Activated CD4-positive, alpha-beta T cell treated with anti-CD3 and anti-CD28 coated beads, Interleukin-2, amount 50 U/mL, for 4 hours (primary cell): ENCODE data around the gene BAIAP2.
A peak's percentile ranks its signal among the peaks of the same experiment; 100 is the strongest.
"Not testable (repeated sequence)": the region's sequence is repeated elsewhere in the genome, so short reads cannot be mapped to it uniquely, and the experiment has no call there.

Source experiments
- DNase-seq, 2 experiments: peaks; one replicate each; pipeline ENCODE4 v3.0.0-alpha.2; 2020

The BAIAP2 gene

DNA sequence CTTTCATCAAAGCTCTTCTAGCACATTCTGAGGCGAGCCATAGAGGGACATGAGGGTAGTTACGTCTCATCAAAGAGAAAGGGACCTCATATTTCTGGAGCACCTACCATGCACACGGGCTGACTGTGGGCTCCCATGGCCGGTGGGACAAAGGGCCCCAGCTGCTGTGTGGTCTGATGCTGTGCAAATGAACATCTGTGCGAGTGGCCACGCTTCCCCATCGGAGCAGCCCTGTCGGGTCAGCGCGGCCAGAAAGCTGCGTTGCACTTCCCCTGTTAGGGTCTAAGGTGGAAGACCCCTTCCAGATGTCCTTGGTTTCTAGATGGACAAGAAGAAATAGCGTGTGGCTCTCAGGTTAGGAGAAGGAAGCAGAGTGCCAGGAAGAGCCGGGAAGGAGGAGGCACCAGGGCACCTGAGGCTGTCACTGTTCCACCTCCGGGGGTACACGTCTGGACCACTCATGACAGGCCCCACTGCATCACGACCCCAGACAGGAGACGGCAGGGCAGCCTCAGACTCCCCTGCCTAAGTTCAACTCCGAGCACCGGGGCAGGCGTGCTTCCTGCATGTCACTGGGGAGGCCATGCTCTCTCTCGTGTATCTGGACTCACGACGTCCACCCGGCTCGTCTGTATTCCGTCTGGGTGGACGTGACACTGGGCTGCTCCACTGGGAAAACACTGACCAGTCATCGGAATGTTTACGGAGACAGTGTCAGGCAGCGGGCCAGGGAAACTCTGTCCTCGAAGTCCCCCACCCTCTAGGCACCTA is 8.5 kb upstream of the BAIAP2 start:
- no peak for DNase-seq

DNA sequence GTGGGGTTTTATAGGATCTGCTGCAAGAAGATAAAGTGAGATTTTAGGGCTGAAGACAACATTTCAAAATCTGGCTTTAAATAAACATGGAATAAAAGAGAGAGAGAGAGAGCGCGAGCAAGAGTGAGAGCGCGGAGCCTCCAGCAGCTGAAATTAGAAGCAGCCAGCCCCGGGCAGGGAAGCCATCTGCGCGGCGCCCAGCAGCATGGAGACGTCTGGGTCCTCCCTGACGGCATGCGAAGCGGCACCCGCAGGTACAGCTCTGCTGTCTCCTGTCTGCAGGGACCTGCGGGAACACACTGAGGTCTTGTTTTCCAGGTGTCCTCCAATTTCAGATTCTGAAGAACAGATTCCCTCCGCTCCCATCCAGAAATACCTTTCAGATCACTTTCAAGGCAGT is 7.9 kb upstream of the BAIAP2 start:
- no peak for DNase-seq

DNA sequence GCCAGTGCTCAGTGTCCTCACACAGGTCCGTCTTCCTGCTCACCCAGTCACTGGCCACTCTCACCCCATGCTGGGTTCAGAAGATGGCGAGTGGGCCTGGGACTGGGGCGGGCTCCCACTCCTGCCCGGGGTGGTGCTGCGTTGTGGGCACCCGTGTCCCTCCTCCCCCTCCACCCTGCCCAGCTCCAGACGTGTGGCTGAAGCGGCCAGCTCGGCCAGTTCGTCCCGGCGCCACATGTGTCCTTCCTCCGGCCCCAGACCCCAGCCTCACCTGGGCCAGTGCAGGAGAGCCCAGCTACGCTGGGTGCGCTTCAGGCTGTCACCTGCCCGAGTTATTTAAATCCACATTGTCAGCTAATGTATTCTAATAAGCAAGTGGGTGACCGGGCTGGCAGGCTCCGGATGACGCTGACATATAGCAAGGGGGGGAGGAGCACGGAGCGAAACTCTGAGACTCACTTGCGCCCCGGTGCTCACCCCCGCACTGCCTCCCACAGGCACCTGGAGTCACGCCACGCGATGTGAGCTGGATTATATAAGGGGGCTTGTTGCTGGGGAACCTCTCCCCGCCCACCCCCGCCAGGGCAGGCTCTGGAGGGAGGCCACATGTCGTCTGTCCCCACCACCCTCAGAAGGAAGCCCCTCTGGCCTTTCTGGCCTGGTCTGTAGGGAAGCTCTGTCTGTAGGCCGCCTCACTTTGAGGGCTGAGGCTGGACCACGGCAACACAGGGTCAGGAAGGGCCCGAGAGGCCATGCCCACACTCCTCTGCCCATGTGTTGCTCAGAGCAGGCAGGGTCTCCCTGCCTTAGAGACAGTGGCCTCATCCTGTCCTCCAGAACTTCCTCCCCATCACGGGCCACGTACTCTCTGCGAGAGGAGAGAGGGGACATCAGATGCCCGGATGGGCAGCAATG is 7.1 kb upstream of the BAIAP2 start:
- DNase-seq, result peak; percentile 29 to 43

DNA sequence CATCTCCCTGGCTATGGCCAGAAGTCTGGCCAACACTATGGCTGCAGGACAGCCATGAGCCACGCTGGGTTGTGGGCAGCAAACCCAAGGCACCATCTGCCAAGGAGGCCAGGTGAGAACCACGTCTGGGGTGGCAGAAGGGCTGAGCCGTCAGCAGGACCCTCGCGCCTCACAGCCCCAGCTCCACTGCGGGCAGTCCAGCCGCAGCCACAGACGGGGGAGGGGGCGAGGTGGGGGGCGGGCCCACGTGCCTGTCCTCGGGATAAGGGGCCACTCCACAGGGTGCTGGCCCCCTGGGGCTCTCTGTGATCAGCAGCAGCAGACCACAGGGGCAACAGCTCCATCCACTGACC is 6.5 kb upstream of the BAIAP2 start:
- DNase-seq, result no peak

DNA sequence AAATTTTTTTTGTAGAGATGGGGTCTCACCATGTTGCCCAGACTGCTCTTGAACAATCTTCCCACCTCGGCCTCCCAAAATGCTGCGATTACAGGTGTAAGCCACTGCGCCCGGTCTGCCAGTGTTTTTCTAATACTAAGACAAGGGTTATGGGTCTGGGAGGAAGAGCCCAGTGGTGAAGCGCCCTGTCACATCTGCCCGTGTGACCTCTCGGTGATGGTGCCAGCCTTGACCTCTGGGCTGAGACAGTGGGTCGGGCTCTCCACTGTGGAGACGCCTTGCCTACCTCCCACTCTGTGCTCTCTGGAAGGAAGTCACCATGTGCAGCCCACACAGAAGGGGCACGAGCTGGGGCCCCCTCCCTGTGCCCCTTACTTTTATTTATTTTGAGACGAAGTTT is 5.1 kb upstream of the BAIAP2 start:
- no peak for DNase-seq

DNA sequence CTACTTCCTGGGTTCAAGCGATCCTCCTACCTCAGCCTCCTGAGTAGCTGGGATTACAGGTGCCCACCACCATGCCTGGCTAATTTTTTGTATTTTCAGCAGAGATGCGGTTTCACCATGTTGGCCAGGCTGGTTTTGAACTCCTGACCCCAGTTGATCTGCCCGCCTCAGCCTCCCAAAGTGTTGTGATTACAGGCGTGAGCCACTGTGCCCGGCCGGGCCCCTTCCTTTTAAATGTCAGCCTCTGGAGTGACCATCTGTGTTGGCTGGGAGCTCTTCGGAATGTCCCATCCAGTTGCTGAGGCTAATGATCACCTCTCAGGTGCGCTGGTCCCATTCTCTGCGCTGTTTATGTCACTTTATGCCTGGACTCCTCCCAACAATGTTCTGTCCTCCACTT is 4.6 kb upstream of the BAIAP2 start:
- DNase-seq, result not testable (repeated sequence)

DNA sequence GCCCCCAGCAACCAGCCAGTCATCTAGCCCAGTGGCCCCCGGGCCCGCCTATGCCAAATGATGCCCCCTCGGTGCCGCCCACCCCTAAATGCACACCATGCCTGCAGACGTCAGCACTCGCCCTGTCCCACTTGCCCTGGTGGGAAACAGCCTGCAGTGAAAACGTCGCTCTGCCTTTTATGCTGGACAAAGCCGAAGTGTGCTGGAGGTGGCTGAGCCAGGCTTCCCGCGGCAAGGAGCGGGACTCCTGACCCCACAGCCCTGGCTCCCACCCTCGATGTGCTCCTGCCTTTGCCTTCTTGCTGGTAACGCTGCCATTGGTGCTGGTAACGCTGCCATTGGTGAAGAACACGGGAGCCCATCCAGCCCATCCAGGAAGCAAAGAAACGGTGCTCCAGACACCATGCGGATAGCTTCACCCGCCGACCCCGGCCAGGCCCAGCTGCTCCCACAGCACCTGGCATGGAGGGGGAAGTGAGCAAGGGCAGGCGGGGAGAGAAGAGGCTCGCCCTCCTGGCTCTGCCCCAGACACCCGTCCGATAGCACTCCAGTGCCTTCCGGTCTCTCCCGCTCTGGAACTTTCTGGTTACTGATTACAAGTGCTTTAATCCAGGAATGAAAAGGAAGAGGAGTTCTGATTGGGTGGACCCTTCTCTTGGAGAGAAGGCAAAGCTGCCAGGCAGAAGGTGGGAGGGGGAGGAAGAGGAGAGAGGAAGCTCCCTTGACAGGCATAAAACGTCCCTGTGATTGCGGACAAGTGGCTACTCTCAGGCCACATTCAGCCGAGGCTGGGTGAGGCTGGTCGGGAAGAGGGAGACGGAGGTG is 4.0 kb upstream of the BAIAP2 start:
- no peak for DNase-seq

DNA sequence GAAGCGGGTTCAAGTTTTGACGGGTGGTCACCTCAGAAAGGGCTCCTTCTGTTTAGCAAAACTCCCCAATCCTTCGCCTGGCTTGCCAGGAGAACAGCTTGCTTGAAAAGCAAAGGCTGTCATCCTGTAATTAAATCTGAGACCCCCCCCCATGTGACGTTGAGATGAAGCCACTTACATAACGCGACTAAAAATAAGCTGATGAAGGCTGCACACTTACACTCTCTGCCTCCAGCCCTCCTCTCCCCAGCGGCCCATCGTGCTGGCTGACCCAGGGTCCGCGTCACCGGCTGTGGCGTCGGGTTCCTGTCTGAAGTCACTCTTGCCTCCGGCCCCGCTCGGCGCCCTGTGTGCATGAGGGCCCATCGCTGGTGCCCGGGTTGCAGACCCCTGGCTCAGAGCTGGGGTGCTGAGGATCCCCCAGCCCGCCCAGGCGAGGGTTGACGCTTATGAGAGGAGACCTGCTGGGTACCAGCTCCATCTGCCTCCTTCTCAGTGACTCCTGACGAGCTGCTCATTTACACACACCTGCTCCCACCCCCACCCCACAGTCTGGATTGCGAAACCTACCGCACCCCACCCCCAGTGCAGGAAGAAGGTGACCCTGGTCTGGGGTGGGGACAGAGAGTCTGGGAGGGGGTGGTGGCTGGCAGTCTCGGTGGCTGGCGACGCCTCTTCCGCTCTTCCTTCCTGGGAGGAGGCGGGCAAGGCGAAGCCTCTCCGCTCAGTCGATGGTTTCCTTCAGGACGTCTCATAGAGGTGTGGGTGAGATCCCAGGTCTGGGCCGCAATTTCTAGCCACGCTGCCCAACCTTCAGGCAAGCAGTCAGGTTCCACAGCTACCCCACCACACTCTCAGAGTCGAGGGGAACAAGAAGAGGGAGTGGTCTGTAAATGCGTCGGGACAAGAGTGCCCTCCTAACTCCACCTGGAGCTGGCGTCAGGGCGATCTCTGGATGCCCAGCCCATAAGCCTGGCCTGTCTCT is 3.1 kb upstream of the BAIAP2 start:
- DNase-seq, result no peak

DNA sequence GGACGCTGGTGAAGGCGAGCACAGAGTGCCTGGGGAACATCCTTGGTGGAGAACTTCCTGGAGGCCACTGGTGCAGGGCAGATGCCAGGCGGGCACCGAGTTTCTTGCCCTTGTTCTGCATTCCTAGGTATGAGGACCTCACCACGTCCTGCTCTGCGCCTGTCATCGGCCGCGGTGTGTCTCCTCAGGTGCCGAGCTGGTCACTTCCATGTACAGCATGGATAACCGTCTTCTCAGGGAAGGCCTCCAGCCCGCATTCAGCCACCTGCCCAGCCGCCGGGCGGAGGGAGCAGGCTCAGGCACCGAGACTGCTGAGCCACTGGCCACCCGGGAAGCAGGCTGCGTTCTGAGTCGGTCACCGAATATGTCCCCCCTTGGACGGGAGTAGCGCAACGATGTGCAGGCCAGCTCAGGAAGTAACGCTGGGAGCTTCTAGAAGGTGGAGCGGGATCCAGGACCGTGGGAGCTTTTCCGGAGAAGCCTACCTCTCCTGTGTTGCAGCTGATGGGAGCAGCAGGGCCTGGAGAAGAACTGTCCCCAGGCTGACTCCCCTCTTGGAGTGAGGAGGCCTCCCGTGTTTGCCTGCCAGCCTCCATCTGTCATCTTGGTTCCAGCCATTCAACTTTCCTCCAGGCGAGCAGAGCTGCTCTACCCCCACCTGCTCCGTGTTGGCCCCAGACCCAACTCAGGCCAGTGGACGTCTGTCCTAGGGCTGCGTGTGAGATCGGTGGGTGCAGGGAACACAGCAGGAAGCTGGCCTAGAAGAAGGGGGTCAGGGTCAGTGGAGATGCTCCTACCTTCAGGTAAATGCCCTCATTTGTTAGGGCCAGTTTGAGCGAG is 2.1 kb upstream of the BAIAP2 start:
- no peak for DNase-seq

DNA sequence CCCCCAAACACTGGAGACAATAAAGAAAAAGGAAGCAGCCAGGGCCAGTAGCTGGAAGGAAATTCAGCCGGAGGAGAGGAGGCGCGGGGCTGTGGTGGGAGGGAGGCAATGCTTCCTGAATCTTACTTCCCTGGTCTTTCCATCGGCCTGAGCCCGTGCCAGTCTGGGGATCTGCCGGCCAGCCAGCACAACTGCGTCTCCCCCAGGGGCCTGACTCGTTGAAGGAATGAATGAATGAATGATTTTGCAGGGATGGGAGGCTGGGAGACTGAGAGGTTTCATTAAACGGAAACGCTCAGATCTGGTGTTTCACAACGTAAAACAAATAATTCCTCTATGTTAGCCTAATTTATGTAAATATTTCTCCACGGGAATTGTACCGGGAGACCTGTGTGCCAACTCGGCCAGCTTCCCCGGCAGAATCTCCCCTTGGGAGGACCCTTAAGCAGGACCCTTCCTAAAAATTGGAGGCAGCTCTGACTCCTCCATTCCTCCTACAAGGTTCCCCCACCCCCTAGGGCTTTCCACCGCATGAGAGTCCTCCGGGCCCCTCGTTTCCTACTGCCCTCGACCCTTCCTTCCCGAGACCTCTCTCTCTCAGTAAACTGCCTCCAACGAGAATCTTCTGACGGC is 1.3 kb upstream of the BAIAP2 start:
- no peak for DNase-seq

DNA sequence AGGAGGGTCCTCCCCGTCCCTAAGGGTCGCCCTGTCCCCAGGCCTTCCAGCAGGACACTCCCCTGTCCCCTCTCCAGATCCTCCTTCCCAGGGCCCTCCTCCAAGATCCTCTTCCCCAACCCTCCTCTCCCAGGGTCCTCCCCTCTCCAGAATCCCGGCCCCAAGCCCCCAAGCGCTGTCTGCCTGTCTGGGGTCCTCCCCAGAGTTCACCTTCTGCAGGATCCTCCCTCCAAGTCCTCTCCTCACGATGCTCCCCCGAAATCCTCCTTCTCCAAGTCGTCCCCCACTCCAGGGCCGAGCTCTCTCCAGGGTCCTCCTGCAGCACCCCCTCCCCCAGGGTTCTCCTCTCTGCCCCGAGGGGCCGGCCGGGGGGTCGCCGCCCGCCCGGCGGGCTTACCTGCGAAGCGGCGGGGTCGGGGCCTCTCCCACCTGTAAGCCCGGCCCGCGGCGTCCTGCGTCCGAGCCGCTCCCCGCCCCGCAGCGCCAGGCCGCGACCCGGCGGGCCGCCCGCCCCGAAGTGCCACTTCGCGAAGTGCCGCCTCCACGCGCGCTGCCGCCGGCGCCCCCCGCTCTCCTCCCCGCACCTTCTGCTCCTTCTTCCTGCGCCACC is 678 bp upstream of the BAIAP2 start:
- DNase-seq, result no peak

DNA sequence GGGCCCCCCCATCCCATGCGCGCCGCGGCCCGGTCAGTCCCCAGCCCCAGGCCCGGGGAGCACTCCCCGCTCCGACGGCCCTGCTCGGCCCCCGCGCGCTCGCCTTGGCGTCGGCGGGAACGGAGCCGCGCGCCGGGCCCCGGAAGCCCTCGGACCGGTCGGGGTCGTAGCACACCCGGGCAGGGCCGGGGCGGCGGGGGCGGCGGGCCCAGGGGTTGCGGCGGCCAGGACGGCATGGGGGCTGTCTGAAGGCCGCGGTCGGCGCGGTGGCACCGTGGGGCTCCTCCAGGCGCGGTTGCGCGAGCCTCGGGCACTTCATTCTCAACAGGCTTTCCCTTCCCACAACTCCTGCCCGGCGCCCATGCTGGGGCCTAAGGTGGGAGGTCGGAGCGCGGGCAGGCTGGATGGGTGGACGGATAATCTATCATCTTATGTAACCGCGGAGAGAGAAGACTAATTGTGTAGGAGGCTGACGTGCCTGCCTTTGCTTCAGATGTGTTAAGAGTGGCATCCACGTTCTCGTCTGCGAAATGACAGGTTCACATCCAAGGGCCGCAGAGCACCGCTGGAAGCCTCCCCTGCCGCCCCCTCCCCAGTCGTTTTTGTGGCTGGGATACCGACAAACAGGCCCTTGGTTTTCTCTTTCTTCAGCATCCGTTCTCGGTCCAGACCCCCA is 708 bp downstream of the BAIAP2 start:
- no peak for DNase-seq

DNA sequence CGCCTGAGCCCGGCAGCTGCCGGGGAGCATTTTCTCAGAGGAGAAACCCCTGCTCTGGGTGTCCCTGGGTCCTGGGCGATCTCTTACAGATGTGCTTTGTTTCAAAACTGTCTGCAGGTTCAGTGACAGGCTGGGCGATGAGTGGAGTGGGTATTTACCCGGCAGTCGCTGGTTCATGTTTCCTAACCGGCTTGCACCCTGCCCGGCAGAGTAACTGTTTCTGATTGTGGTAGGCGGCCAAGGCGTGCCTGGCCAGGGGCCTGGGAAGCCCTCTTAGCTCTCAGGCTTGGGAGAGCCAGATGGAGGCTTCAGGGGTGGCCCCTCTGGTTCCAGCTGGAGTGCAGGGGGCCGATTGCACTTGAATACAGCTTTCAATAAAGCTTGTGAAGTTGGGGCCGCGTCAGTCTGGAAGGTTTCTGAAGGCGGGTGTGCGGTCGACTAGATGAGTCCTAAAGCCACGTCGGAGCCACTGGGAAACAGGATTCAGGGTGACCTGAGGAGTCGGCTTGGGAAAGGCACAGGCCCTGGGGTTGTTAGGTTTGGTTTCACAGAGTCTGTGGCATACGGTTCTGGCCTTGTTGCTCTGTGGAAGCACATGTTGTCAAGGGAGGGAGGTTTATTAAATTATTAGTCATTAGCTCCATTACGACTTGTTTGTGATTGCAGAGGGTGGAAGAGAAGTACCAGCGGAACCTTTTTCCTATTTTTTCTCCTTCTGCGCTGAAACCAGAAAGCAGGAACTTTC is 1.4 kb downstream of the BAIAP2 start:
- no peak for DNase-seq

DNA sequence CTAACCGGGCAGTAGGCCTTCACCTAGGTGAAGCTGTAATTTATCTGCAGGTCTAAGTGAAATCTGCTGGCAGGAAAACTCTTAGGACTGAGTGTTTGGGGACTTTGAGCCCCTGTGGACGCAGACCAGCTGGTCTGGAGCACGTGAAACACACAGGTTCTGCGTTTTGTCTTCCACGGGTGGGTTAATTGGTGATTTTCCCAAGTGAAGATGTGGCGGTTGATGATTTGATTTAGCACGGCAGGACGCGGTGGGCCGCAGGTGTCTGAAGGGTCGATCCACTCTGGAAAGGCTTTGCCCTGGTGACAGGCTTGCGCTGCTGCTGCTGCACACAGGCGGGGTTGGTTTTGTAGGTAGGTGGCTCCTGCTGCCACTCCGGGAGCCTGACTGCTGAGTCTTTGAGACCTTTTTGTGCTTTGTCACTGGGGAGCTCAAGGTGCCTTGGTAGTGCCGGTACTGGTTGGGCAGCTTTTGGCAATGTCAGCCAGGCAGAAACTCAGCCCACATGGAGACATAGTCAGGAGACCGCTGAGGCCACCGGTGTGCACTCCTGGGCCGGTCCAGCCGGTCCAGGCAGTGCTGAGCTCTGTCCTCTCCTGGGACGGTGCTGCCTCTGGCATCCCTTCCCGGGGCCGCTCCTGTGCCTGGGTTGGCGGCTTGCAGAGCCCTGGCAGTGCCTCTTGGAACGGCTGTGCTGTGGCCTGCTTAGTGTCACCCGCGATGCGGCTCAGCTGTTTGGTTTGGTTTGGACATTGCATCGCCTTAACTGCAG is 2.3 kb downstream of the BAIAP2 start:
- no peak for DNase-seq

DNA sequence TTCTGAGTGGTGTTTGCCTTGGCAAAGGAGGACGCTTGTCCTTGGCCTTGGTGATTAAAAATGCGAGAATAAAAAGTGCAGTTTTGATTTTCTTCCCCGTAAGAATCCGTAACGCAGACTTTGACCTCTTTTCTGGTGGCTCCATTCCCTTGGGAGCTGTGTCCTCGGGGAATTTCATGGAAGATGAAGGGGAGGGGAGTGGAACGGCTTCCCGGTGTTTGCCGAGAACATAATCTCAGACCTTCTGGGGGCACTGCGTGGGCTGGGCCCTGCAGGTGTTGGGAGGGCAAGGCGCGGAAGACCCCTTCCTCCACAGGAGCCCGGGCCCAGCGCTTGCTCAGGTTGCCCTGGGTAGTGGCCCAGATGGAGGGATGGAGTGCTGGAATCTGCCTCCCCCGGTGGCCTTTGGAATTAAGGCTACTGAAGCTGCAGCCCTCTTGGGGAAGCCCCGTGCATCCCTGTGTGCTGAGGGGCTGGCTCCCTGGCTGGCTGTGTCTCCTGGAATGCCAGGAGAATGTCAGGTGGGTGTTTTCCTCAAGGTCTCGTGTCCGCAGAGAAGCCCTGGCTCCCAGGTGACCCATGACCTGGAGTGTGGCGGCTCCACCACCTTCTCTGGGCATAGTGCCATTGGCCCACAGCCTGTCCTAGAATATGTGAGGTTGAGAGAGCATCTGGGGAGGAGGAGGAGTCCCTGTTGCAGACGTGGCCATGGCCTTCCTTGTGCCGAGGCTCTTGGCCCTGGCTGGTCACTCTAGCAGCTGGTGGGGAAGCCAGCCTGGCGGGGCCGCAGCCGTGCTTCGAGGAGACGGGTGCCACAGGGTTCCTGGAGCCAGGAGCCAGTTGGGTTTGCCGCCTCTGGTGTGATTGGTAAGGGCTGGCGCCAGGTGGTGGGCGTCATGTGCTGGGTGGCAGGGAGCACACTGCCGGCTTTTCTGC is 3.1 kb downstream of the BAIAP2 start:
- DNase-seq, result no peak

DNA sequence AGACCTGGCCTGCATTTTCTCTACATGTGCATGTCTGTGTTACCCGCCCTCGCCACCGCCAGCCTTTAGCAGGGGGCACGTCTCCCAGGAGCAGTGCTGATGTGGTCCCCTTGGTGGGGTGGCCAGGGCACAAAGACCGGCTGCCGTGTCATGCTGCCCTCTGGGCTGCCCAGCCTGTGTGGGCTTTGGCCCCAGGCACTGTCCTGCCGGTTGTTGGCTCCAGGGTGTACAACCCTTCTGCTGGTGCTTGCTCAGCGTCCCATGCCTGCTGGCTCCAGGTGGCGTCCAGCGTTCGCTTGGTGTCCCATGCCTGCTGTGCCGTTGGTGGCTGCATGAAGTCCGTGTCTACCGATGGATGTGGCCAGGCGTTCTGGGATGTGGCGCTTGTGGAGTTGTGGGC is 4.1 kb downstream of the BAIAP2 start:
- DNase-seq, result no peak
